GM18502 (cell line): ENCODE data around the gene SRL.
"Not testable (repeated sequence)": the region's sequence is repeated elsewhere in the genome, so short reads cannot be mapped to it uniquely, and the experiment has no call there.

Experiments used
- ATAC-seq: cut with Tn5 transposase; IDR thresholded peaks from one replicate; pipeline ENCODE4 v1.9.1; 2021; ENCODE audit warnings: mild to moderate bottlenecking; ENCODE audit not compliant: unreplicated experiment, poor library complexity

Gene SRL

DNA sequence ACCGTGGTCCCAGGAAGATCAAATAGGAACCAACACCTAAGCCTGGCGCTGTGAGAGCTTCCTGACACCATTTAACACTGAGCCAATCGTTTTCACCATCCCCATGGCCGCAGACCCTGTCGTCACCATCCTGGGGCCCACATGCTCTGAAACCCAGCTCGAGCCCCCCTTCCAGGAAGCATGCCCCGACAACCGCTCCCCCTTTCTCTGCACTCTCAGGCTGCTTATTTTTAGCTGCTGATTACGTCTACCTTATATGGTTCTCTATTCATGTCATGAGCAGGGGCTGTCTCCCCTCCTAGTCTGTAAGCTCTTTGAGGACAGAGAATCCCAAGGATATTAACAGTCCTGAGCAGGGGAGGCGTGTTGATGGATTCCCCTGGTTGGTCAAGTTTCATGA lies 10.5 kb downstream of the SRL start:
- no peak for ATAC-seq

DNA sequence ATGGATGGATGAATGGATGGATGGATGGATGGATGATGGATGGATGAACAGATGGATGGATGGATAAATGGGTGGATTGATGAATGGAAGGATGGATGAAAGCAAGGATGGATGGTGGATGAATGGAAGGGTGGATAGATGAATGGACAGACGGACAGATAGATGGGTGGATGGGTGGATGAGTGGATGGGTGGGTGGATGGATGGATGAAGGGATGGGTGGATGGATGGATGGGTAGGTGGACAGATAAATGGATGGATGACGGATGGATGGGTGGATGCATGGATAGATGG lies 14.9 kb downstream of the SRL start:
- ATAC-seq = no peak

DNA sequence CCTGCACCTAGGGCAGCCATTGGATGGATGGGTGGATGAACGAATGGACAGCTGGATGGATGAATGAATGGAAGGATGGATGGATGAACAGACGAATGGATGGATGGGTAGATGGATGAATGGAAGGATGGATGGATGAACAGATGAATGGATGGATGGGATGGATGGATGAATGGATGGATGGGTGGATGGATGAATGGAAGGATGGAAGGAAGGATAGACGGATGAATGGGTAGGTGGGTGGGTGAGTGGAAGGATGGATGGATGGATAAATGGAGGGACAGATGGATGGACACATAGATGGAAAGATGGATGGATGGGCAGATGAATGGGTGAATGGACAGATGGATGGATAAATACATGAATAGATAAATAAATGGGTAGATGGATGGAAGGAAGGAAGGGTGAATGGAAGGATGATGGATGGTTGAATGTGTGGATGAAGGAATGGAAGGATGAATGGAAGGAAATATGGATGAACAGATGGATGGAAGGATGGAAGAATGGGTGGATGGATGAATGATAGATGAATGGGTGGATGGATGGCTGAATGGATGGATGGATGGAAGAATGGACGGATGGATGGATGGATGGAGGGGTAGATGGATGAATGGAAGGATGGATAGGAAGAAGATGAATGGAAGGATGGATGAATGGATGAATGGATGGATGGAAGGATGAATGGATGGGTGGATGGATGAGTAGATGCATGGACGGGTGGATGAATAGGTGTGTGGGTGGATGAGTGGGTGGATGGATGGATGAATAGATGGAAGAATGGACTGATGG lies 15.4 kb downstream of the SRL start:
- no peak for ATAC-seq

DNA sequence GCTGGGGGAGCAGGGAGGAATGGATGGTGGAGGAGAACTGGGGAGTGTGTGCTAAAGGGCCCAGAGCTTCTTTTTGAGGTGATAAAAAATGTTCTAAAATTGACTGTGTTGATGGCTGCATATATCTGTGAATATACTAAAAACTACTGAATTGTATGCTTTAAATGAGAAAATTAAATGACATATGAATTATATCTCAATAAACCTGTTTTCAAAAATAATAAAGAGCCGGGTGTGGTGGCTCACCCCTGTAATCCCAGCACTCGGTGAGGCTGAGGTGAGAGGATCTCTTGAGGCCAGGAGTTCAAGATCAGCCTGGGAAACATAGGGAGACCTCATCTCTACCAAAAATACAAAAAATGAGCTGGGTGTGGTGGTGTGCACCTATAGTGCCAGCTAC lies 16.8 kb downstream of the SRL start:
- ATAC-seq = no peak

DNA sequence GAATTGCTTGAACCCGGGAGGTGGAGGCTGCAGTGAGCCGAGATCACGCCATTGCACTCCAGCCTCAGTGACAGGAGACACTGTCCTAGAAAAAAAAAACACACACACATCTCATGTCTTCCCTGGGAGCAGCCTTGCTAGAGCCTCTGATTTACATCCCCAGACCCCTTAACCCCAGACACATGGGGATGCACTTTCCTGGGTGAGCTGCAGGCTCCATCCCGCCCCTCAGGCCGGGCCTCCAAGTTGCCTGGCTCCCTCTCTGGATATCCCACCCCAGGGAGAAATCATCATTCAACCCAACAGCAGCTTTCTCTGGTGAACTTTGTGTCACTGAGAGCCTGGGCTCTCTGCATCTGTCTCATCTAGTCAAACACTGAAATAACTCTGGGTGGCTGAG lies 21.5 kb downstream of the SRL start:
- no peak for ATAC-seq

DNA sequence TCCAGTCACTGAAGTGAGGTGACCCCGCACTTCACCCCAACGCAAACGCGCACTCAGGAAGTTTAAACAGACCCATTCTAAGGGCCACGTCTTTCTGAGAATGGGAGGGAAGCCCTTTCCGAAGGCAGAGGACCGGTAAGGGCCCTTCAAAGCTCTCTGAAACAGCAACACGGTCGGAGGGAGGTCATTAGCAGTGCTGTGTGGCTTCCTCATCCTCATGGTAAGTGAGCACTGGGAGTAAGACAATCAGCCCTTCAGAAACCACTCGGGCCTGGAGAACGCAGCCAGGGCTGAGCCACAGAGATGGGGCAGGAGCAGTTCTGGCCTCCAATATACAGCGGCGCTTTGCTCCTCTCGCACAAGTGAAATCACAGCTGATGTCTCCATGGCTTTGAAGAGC lies 23.7 kb downstream of the SRL start:
- no peak for ATAC-seq

DNA sequence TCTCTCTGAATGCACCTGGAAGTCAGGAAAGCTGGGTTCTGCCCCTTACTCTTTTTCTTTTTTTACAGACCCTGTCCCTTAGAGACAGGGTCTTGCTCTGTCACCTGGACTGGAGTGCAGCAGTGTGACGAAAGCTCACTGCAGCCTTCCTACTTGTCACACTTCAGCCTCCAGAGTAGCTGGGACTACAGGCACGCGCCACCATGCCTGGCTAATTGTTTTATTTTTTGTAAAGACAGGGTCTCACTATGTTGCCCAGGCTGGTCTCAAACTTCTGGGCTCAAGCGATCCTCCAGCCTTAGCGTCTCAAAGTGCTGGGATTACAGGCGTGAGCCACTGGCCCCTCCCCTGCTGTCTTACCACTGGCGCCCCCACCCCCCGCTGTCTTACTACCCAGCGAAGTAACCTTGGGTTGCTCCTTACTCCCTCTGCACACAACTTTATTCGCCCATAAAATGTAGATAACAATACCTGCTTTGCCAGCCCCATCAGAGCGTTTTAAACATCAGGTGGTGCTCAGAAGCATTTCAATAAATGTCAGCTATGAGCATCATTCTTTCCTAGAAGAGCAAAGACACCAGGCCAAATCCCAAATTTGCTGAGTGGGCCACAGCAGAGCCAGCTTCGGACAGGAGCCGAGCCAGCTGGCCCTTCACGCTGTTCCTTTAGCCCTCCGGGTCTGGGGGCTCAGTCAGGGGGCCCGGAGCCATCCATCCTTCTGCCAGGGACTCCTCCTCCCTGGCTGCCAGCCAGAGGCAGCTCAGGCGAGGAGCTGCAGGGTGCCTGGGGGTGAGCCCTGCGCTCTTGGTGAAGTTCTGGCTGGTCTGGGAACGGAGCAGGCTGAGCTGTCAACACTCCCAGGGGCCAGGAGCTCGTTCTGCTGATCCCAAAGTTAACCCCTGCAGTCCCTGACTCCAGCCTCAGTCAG lies 24.4 kb downstream of the SRL start:
- no peak for ATAC-seq

DNA sequence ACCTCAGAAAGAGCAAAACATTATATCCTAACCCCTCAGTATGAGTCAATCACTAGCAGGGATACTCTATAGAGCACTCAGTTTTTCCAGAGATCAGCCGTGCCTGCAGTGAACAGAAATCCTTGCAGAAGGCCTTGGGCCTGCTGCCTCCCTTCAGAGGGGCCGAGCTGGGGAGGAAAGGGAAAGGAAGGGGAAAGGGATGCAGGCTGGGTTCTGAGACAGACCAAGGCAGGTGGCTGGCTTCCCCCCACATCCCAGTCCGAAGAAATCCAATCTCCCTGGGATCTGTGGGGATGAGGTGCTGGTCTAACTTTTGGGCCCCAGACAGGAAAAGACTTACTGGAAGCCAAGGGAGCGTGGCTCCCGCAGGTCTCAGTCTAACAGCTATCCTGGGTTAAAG lies 25.3 kb downstream of the SRL start:
- no peak for ATAC-seq

DNA sequence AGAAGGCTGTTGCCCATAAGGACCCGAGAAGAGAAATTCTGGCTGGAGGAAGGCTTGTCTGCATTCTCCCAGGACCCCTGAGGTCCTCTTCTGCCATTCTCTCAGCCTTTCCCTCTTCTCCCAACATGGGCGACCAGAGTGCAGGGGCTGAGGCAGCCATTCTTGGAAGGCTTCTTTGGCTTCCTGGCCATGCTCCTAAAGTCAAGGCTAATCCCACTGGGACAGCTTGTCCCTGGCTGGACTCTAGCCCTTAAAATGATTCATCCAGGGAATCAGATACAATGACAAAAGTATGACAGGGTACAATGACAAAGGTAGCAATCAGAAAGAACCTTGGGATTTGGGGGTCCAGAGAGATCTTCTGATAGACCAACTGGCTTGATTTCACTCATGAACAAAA lies 26.8 kb downstream of the SRL start:
- ATAC-seq = no peak

DNA sequence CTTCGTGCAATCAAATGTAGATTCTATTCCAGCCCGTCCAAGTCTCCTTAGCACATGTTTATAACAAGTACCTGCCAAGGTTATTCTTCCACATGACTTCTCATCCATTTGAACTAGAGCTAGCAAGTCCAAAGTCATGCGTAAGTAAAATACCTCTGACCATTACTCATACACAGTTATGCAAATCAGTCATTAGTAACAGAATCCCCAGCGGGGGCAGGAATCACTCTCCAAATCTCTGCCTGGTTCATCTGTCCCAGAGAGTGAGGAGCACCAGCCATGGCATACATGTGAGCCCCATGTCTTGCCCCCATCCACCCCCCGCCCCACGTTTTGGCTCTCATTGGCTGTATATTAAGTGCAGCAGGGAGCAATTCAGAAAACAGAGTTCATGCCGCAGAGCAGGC lies 27.7 kb downstream of the SRL start:
- no peak for ATAC-seq

DNA sequence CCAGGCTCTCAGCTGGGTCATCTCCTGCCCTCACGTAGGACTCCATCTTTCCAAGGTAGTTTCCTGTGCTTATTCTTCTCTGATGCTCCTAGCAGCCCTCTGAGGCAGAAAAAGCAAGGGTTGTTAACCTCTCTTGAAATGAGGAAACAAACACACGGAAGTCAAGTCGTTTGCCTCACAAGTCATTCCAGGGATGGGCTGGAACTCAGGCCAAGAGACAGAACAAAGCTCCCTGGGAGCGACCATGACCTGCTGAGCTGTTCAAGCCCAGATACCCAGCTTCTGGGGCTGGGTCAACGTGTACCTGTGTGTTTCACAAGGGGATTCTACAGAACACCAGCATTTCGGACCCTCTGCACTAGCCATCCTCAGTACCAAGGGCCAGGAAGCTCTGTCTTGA lies 28.1 kb downstream of the SRL start:
- ATAC-seq = no peak

DNA sequence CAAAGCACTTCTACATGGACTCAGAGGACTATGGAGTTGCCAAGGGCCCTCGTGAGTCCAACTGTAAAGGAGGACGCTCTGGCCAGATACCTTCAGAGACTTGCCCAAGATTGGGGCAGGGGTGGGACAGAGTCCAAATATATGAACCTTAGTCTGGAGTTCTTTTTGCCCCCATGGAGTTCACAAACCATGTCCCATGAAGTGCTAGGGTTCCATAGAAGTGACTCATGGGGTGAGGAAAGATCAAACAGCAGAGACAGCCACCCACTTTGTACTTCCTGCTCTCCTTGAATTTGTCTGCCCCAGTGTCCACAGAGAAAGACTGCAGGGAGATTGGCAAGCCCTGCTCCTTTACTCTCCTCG lies 29.0 kb downstream of the SRL start:
- no peak for ATAC-seq

DNA sequence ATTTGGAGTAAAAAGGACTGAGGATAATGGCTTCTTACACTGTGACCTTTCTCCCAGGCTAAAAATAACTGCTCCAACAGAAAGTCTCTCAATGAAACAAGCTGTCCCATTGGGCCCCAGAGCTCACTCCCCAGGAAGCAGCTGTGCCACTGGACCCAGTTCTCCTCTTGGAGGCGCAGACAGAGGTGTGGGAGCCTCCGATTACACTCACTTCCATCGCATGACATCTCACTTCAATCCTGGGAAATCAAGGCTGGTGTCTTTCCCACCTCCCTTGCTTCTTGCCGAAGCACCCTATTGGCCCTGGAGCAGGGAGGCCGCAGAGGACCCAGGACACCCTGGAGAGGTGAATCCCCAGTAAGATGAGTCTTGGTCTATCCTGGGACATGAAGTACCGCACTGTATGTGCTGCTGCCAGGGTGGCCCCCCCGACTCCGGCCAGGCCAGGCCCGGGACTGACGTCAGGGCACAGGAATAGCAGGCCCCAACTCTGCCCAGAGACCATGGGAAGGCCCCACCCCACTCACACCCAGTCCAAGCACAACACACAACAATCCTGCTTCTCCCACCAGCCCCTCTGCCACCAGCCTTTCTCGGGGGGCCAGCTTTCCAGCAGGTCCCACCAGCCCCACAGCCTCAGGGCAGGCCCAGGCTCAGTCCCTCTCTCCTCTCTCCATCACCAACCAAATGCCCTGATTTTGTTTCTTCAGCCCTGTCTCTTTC lies 29.5 kb downstream of the SRL start:
- ATAC-seq = no peak

DNA sequence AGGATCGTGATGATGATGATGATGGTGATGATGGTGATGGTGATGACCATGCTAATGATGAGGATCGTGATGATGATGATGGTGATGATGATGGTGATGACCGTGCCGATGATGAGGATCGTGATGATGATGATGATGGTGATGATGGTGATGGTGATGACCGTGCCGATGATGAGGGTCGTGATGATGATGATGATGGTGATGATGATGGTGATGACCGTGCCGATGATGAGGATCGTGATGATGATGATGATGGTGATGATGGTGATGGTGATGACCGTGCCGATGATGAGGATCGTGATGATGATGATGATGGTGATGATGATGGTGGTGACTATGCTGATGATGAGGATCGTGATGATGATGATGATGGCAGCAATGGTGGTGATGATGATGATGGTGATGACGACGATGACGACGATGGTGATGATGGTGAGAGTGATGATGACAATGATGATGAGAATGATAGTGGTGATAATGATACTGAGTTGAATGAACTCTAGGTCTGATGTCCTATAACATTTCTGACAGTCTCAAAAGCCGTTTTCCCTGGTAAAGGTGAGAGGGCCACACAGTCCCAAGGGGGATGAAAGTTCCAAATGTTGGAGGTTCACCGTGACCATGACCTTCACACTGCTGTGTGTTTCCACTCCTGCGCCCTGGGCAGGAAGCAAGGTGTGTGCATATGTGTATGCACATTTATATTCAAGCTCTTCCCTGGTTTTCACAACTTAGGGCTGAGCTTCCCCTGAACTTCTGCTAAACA lies 30.3 kb downstream of the SRL start:
- not testable (repeated sequence) for ATAC-seq

DNA sequence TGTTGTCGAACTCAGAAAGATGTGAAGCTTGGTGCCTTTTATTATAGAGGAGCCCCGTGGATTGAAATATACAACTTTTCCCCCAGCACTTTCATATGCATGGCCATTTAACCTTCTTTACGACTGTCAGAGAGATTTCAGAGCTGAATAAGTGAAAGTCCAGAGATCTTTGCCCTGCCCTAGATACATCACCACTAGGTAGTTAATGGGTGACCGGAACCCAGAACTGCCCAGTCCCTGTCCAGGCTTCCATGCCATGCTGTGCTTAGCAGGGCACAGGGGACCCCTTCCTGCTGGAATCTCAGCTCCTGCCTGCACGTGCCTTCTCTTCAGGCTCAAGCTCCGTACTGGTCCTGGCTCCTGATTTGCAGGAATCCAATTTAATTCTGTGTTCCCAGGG lies 32.2 kb downstream of the SRL start:
- no peak for ATAC-seq

DNA sequence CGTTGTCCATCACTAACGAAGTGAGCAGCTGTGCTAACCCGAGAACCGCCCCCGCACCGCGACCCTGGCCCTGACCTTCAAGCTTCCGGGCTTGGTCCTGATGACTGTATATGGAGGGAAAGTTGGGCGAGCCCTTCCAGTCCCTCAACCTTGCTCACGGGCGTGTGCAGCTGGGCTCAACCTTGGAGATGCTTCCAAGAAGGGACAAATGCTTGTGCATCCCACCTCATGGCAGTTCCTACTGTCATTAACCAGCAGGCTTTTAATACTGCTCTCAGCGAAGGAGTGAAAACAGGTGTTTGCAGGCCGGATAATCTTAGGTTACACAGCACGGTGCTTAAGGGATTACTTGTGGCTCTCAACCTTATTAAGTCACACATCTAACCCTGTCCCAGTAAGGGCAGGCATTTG lies 33.5 kb downstream of the SRL start:
- ATAC-seq = no peak

DNA sequence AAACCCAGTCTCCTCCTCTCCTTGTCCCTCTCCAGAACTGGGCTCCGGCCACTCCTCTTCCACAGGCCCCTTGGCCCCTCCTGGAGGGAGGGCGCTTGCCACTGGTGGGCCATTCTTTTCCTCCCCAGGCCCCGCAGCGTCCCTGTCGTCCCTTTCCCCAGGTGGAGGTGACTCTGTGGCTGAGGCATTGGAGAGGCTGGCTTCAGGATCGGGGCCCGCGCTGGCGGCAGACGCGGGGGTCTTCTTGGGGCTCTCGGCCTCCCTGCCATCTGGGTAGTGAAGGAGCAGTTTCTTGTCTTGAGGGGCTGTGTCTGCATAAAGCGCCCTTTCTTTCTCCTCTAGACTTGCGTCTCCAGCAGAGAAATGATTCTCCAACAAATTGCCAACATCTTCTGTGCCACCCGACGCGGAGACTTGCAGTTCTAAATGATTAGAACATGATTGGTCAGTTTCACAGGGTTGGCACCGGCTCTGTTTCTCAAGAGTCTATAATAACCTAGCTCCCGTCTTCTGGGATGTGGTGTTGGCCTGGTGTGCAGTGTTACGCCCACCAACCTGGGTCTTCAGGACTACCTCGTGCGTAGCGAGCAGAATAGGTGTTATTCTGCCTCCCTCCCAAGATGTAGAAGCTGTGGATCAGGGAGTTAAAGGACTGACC lies 34.1 kb downstream of the SRL start:
- ATAC-seq = no peak

DNA sequence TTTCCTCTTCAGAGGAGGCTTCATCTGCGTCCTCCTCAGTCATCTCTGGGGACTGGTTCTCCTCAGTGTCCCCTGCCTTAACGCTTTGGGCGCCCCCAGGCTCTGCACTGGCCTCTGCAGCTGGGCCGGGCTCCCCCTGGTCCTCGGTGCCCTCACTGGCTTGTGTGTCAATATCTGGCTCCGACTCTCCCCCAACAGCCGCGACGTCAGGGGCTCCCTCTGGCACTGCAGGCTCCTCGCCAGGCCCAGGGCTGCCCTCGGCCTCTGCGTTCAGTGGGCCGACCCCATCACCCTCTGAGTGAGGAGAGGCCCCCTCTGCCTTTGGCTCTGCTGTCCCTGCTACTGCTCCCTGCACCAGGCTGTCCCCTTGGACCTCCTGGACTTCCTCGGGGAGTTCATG lies 34.7 kb downstream of the SRL start:
- no peak for ATAC-seq

DNA sequence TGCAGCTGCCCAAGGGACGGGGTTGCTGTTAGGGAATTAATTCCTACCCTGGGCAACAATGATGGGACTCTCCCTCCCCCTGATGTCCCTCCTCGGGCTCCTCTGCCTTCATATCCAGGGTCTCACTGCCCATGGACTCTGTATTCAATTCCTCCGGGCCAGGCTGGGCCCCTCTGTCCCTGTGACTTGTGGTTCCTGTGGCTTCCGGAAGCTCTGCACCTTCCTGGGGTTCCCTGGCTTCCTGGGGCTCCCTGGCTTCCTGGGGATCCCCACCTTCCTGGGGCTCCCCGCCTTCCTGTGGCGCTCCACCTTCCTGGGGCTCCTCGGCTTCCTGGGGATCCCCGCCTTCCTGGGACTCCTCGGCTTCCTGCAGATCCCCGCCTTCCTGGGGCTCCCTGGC lies 35.2 kb downstream of the SRL start:
- ATAC-seq = no peak

DNA sequence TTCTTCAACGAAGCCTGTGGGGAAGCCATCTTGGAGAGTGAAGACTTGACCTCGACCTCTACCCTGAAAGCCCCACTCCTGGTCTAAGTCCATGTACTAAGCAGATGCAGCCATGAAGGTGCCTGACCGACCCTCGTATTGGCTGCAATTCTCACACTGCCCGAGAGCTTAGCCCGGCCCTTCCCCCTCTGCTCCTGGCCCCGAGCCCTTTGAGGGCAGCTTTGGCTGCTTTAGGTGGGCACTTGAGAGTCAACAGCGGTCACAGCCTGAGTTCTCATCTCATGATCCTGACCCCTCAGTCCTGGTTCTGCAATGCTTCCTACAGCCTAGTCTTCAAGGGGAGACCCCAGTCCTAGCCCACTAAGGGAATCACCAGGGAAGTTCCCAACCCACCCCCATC lies 35.9 kb downstream of the SRL start:
- ATAC-seq = no peak
